Measurements from ENCODE around the gene SMAD3.

The SMAD3 gene

GRCh38 chr15:67127965-67128364 is 62.6 kb downstream of the SMAD3 start:
- DNase-seq, result no peak

- DNase-seq, result no peak
Measured at GRCh38 chr15:67130166-67130565, 64.8 kb downstream of the SMAD3 start.

GRCh38 chr15:67130673-67131601 is 65.5 kb downstream of the SMAD3 start:
- no peak for DNase-seq

- no peak for DNase-seq
Measured at GRCh38 chr15:67132276-67132675, 66.9 kb downstream of the SMAD3 start.

- DNase-seq, result no peak
Measured at GRCh38 chr15:67133026-67133425, 67.6 kb downstream of the SMAD3 start.

GRCh38 chr15:67133738-67134066 is 68.3 kb downstream of the SMAD3 start:
- no peak for DNase-seq

- no peak for DNase-seq
Measured at GRCh38 chr15:67134067-67134838, 68.9 kb downstream of the SMAD3 start.

GRCh38 chr15:67134871-67135492 is 69.6 kb downstream of the SMAD3 start:
- DNase-seq, result no peak

- DNase-seq, result no peak
Measured at GRCh38 chr15:67135494-67135893, 70.1 kb downstream of the SMAD3 start.

GRCh38 chr15:67136802-67137201 is 71.4 kb downstream of the SMAD3 start:
- no peak for DNase-seq

GRCh38 chr15:67137319-67137718 is 71.9 kb downstream of the SMAD3 start:
- DNase-seq, result no peak

GRCh38 chr15:67137951-67138848 is 72.8 kb downstream of the SMAD3 start:
- no peak for DNase-seq

- no peak for DNase-seq
Measured at GRCh38 chr15:67138891-67139855, 73.8 kb downstream of the SMAD3 start.

GRCh38 chr15:67140078-67140833 is 74.9 kb downstream of the SMAD3 start:
- DNase-seq, result no peak

- DNase-seq, result no peak
Measured at GRCh38 chr15:67142092-67142766, 76.8 kb downstream of the SMAD3 start.

GRCh38 chr15:67142767-67143100 is 77.3 kb downstream of the SMAD3 start:
- DNase-seq, result no peak

GRCh38 chr15:67143646-67144045 is 78.2 kb downstream of the SMAD3 start:
- no peak for DNase-seq

GRCh38 chr15:67144609-67145311 is 79.4 kb downstream of the SMAD3 start:
- DNase-seq, result no peak

- DNase-seq, result no peak
Measured at GRCh38 chr15:67145312-67145610, 79.9 kb downstream of the SMAD3 start.

GRCh38 chr15:67145710-67146109 is 80.3 kb downstream of the SMAD3 start:
- no peak for DNase-seq
